Adrenal gland (tissue), 12 donors: Measurements from ENCODE around the gene PERCC1. TPM values are rescaled to one million over a fixed set of nuclear protein-coding genes. Genes with fewer than 3 reads are reported as not detected.
A peak's percentile ranks its signal among the peaks of the same experiment; 100 is the strongest.

Experiments
- DNase-seq, 7 donors: peaks; one replicate each; pipeline ENCODE4 v3.0.0-alpha.2; 2019 to 2020
- H3K27ac ChIP-seq, 5 donors: fragments of 200-600 bp; sonication (generic) in 4 of 5; 1 replicate in 3 of 5; 2 replicates in 2 of 5; pipeline versions ENCODE4 v1.5.1 to v1.8.0; 2016 to 2020; ENCODE audit warnings: mild to moderate bottlenecking in 1 of 5
- H3K27me3 ChIP-seq: fragments of 200-600 bp; 2 replicates; pipeline ENCODE4 v1.8.0; 2021
- H3K36me3 ChIP-seq, 2 donors: fragments of 200-600 bp; replicated peaks in 1 of 2; 1 replicate in 1 of 2; 2 replicates in 1 of 2; pipeline versions ENCODE4 v1.5.1 to v1.8.0; 2018 to 2022
- H3K4me1 ChIP-seq, 2 donors: fragments of 200-600 bp; replicated peaks in 1 of 2; 1 replicate in 1 of 2; 2 replicates in 1 of 2; pipeline versions ENCODE4 v1.5.1 to v1.8.0; 2018 to 2021
- H3K4me3 ChIP-seq, 4 donors: fragments of 200-600 bp; sonication (generic) in 3 of 4; one replicate each; pipeline ENCODE4 v1.5.1; 2016 to 2018
- H3K9me3 ChIP-seq, 3 donors: fragments of 200-600 bp; sonication (generic) in 1 of 3; replicated peaks in 1 of 3; 1 replicate in 2 of 3; 2 replicates in 1 of 3; pipeline versions ENCODE4 v1.5.1 to v1.8.0; 2016 to 2021
- CTCF ChIP-seq, 6 experiments: fragments of 450-650 bp in 4 of 6; fragments of 200-600 bp in 2 of 6; sonication (generic) in 1 of 6; IDR thresholded peaks; 1 replicate in 5 of 6; 2 replicates in 1 of 6; pipeline versions ENCODE4 v1.5.1 to v1.8.0; 2016 to 2021; ENCODE audit warnings: antibody characterized with exemption in 6 of 6, mild to moderate bottlenecking in 2 of 6, moderate library complexity in 1 of 6
- POLR2A ChIP-seq, 2 donors: fragments of 450-650 bp; IDR thresholded peaks; one replicate each; pipeline ENCODE4 v1.6.1; 2017; ENCODE audit warnings: antibody characterized with exemption in 2 of 2, mild to moderate bottlenecking in 2 of 2, moderate library complexity in 1 of 2
- WGBS, 4 donors: extraction: QIAGEN DNeasy Blood & Tissue Kit in 2 of 4; methylation state at CpG; one replicate each; pipeline versions ENCODE4 v1.1.5 to v1.1.7; 2013 to 2017; 5-methylcytosine and 5-hydroxymethylcytosine counted together
- intact Hi-C, 2 donors: fragments of 100-400 bp; cut with DNase I; formaldehyde crosslinking; loops; one replicate each; pipeline versions ENCODE4 v1.14.1 to v1.15.0; 2022 to 2023
- polyA plus RNA-seq, 3 donors: library from polyadenylated mRNA; stranded (reverse); fragments of 200-250 nt in 2 of 3; fragments of 350-450 nt in 1 of 3; fragmentation: Illumina TruSeq in 1 of 3; extraction: RNeasy Lipid Tissue Mini Kit (QIAGEN cat#74804) in 1 of 3; gene quantifications; one replicate each; pipeline ENCODE4 v1.2.3, GENCODE V29; 2013 to 2014
- total RNA-seq, 9 donors: library from RNA; depleted of rRNA in 4 of 9; stranded (reverse); fragments of >200 nt in 4 of 9; fragments of 120-200 nt in 1 of 9; fragmentation: NEBNext Ultra II Directional in 1 of 9; extraction: Animal tissue kit (Norgen Biotek cat#: 25700) in 1 of 9; gene quantifications; one replicate each; pipeline versions ENCODE4 v1.1.0 to v1.2.4, GENCODE V29; 2013 to 2023
- donor health status: healthy with polysubstance abuse.
- donor health status: Bipolar disorder and iron deficiency.
- donor health status: DM: yes; HTN: yes; CAD: no.
- donor health status: DM: no; HTN: no; CAD: no.
- donor health status: DM: no; HTN: no; CAD: no.
- donor health status: DM: yes; HTN: yes; CAD: no.

Gene PERCC1
- total and polyA plus RNA-seq, 12 donors, result 0.69 TPM; not detected in 11

GRCh38 chr16:1426734-1427471, 4.0 kb upstream of the PERCC1 start:
- H3K4me3 ChIP-seq, result no peak overlapping the region
- no peaks in the 10 kb centered on the region for H3K27me3 ChIP-seq
- no peak overlapping the region for H3K27ac ChIP-seq
- TF ChIP-seq POLR2A (IDR thresholded peaks at IDR 0.05) (no peak), CTCF (IDR thresholded peaks at IDR 0.05) (no peak)
- no peaks in the 10 kb centered on the region for H3K4me1 ChIP-seq
- no peaks in the 10 kb centered on the region for H3K9me3 ChIP-seq
- no peaks in the 10 kb centered on the region for H3K36me3 ChIP-seq
- intact Hi-C loops, result no loop called here
- 79 to 90% (median 84%) methylated on average over 11 to 42 of the region's 42 CpGs for WGBS, 4 donors
- DNase-seq, result no peak

DNA sequence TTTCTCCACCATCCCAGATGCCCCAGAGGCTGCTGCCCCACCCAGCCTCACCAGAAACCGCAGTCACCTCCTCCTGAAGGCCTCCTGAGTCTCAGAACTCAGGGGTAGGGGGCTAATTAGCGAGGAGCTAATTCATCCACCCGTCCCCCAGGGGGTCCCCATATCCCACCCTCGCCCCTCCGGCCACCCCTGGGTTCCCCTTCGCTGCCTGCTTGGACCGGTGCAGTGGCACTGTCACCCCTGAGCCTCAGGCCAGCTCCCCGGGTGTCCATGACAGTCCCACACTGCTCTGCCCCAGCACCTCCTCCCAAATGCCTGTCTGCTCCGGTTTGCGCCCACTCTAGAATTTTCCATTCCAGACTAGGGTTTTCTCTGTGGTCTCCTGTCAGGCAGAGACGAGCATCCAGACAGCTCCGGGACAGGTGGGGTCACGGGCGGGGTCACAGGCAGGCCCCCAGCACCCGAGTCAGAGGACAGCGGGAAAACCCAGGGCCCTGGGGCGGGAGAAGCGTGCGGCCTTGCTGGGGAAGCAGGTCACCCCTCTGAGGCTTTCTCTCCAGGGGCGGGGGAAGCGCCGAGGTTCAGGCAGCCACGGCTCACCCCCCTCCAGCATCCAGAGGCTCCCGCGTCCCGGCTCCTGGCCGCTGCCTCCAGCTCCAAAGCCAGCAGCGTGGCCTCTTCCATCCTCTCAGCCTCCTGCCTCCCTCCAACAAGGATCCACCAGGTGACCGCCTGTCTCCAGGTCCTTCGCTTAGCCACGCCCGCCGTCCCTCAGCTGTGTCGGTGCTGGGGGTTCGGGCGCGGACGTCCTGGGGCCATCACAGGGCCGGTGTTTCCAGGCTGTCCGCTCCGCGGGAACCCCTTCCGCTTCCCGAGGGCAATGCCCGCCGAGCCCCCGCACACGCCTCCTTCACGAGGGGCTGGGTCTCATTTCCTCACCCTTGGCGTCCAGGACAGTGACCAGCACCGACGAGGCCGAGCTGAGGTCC, 3.1 kb upstream of the PERCC1 start:
- intact Hi-C loops, result no loop called here
- H3K36me3 ChIP-seq, result no peaks in the 10 kb centered on the region
- H3K27ac ChIP-seq, result no peak overlapping the region
- H3K4me1 ChIP-seq, result no peaks in the 10 kb centered on the region
- H3K27me3 ChIP-seq, result no peaks in the 10 kb centered on the region
- no peak overlapping the region for H3K4me3 ChIP-seq
- DNase-seq, result no peak
- H3K9me3 ChIP-seq, result no peaks in the 10 kb centered on the region
- TF ChIP-seq POLR2A (IDR thresholded peaks at IDR 0.05) (no peak), CTCF (IDR thresholded peaks at IDR 0.05) (no peak)
- WGBS, 4 donors, result 73 to 84% (median 82%) methylated on average over 31 to 53 of the region's 53 CpGs

- Histone ChIP-seq H3K4me1 (no peaks in the 10 kb centered on the region), H3K27me3 (no peaks in the 10 kb centered on the region), H3K9me3 (no peaks in the 10 kb centered on the region), H3K4me3 (no peak overlapping the region), H3K36me3 (no peaks in the 10 kb centered on the region), H3K27ac (no peak overlapping the region)
- WGBS, 4 donors, result 17 to 48% (median 25%) methylated on average over 11 to 21 of the region's 21 CpGs; no CpG with 5 or more reads in 1 of the 4 donors
- intact Hi-C loops, result no loop called here
- peak in 1 of 7 donors; percentile 50 for DNase-seq
- TF ChIP-seq CTCF (IDR thresholded peaks at IDR 0.05) (peak; percentile 21 to 50 (median 34)), POLR2A (IDR thresholded peaks at IDR 0.05) (no peak)
These were observed 2.4 kb upstream of the PERCC1 start for GRCh38 chr16:1428511-1428910.

GRCh38 chr16:1429012-1429411, 1.9 kb upstream of the PERCC1 start:
- H3K27me3 ChIP-seq, result no peaks in the 10 kb centered on the region
- intact Hi-C loops, result no loop called here
- H3K4me3 ChIP-seq, result no peak overlapping the region
- no peaks in the 10 kb centered on the region for H3K4me1 ChIP-seq
- no peaks in the 10 kb centered on the region for H3K36me3 ChIP-seq
- DNase-seq, result no peak
- WGBS, 4 donors, result 77 to 86% (median 83%) methylated on average over 6 to 11 of the region's 11 CpGs
- H3K27ac ChIP-seq, result no peak overlapping the region
- H3K9me3 ChIP-seq, result no peaks in the 10 kb centered on the region
- TF ChIP-seq POLR2A (IDR thresholded peaks at IDR 0.05) (no peak), CTCF (IDR thresholded peaks at IDR 0.05) (no peak)
